HL-60 (cell line): ENCODE data around the gene TGFBI.

ENCODE experiments used
- DNase-seq, 2 experiments: peaks; one replicate each; pipeline ENCODE4 v3.0.0-alpha.2; 2010 to 2020; ENCODE audit warnings: low read depth in 1 of 2, low spot score in 1 of 2
- H3K27ac ChIP-seq: fragments of 250-450 bp; sonication (Bioruptor Pico); replicated peaks from 2 replicates; pipeline ENCODE4 v1.5.1; 2020; ENCODE audit warnings: mild to moderate bottlenecking, moderate library complexity
- H3K27me3 ChIP-seq: fragments of 250-450 bp; sonication (Bioruptor Pico); 2 replicates; pipeline ENCODE4 v1.5.1; 2021; ENCODE audit warnings: mild to moderate bottlenecking, moderate library complexity; ENCODE audit not compliant: insufficient read depth, poor library complexity, severe bottlenecking
- H3K4me3 ChIP-seq: replicated peaks from 2 replicates; pipeline ENCODE4 v1.5.1; 2011; ENCODE audit warnings: mild to moderate bottlenecking, control low read depth, low read length; ENCODE audit not compliant: insufficient read depth
- GABPA ChIP-seq: IDR thresholded peaks from 2 replicates; pipeline ENCODE4 v1.6.1; 2012; ENCODE audit warnings: low read depth
- POLR2AphosphoS5 ChIP-seq: IDR thresholded peaks from 2 replicates; pipeline ENCODE4 v1.6.1; 2012; ENCODE audit warnings: low read depth
- SPI1 ChIP-seq: IDR thresholded peaks from 2 replicates; pipeline ENCODE4 v1.6.1; 2012; ENCODE audit warnings: low read depth, mild to moderate bottlenecking, borderline replicate concordance
- TF ChIP-seq, protein P1 (sequence below): IDR thresholded peaks from 2 replicates; pipeline ENCODE4 v1.6.1; 2012; ENCODE audit warnings: low read depth; ENCODE audit not compliant: insufficient replicate concordance
- TF ChIP-seq, protein P2 (sequence below): IDR thresholded peaks from one replicate; pipeline ENCODE4 v1.5.1; 2011; ENCODE audit warnings: low read length, control low read depth, inconsistent platforms; ENCODE audit not compliant: insufficient read depth

The TGFBI gene

DNA sequence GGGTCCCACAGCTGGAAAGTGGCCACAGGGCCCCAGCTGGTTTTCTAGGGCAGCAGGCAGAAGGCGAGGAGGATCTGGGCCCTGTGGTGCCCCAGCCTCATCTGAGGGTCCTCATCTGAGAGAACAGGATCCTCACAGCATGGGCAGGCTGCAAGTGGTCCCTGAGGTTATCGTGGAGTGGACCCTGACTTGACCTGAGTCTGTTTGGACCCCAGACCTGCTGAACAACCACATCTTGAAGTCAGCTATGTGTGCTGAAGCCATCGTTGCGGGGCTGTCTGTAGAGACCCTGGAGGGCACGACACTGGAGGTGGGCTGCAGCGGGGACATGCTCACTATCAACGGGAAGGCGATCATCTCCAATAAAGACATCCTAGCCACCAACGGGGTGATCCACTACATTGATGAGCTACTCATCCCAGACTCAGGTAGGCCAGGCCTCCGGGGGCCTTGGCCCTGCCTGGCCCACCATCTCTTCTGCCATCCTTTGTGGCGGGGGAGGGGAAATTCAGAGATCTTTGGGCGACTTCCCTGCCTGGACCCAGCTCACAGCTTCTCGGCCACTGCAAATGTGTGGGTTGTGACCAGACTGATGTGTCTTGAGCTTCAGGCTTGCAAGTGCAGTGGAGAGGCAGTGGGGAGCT lies 24.0 kb downstream of the TGFBI start:
- no peak for DNase-seq
- Histone ChIP-seq H3K27ac (no peak overlapping the region), H3K4me3 (no peak overlapping the region), H3K27me3 (no peaks in the 10 kb centered on the region)
- TF ChIP-seq GABPA (no peak), POLR2AphosphoS5 (no peak), SPI1 (no peak)
- TF ChIP-seq, protein P1, sequence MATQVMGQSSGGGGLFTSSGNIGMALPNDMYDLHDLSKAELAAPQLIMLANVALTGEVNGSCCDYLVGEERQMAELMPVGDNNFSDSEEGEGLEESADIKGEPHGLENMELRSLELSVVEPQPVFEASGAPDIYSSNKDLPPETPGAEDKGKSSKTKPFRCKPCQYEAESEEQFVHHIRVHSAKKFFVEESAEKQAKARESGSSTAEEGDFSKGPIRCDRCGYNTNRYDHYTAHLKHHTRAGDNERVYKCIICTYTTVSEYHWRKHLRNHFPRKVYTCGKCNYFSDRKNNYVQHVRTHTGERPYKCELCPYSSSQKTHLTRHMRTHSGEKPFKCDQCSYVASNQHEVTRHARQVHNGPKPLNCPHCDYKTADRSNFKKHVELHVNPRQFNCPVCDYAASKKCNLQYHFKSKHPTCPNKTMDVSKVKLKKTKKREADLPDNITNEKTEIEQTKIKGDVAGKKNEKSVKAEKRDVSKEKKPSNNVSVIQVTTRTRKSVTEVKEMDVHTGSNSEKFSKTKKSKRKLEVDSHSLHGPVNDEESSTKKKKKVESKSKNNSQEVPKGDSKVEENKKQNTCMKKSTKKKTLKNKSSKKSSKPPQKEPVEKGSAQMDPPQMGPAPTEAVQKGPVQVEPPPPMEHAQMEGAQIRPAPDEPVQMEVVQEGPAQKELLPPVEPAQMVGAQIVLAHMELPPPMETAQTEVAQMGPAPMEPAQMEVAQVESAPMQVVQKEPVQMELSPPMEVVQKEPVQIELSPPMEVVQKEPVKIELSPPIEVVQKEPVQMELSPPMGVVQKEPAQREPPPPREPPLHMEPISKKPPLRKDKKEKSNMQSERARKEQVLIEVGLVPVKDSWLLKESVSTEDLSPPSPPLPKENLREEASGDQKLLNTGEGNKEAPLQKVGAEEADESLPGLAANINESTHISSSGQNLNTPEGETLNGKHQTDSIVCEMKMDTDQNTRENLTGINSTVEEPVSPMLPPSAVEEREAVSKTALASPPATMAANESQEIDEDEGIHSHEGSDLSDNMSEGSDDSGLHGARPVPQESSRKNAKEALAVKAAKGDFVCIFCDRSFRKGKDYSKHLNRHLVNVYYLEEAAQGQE: no peak
- TF ChIP-seq, protein P2, sequence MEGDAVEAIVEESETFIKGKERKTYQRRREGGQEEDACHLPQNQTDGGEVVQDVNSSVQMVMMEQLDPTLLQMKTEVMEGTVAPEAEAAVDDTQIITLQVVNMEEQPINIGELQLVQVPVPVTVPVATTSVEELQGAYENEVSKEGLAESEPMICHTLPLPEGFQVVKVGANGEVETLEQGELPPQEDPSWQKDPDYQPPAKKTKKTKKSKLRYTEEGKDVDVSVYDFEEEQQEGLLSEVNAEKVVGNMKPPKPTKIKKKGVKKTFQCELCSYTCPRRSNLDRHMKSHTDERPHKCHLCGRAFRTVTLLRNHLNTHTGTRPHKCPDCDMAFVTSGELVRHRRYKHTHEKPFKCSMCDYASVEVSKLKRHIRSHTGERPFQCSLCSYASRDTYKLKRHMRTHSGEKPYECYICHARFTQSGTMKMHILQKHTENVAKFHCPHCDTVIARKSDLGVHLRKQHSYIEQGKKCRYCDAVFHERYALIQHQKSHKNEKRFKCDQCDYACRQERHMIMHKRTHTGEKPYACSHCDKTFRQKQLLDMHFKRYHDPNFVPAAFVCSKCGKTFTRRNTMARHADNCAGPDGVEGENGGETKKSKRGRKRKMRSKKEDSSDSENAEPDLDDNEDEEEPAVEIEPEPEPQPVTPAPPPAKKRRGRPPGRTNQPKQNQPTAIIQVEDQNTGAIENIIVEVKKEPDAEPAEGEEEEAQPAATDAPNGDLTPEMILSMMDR: no peak

DNA sequence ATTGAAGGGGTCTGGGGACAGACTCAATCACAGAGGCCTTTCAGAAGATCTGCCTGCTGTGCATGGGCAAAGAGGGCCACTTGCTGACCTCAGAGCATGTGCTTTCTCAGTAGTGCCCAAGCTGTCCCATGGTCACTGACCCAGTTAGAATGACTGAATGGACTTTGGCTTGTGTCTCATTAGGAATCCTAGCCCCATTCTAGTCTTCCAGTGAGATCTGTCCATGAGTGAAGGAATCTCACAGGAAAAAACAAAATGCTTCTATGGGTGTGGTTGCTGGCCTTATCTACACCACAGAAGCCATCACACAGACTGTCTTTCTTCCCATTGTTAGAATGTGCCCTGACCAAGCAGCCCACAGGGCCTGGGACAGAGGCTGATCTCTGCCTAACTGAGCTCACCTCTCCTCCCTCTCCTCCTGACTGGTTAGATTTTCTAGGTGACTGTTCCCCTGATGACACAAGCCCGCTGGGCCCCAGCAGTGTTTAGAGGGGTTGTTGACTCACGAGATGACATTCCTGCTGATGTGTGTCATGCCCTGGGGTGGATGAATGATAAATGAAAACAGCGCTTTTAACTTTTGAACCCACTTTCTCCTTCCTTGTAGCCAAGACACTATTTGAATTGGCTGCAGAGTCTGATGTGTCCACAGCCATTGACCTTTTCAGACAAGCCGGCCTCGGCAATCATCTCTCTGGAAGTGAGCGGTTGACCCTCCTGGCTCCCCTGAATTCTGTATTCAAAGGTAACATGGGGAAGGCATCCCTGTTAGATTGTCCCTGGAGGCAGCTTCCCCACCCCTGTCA lies 24.8 kb downstream of the TGFBI start:
- no peak overlapping the region for H3K4me3 ChIP-seq
- no peak for DNase-seq
- TF ChIP-seq, protein P2: no peak
- TF ChIP-seq SPI1 (no peak), GABPA (no peak), POLR2AphosphoS5 (no peak)
- TF ChIP-seq, protein P1: no peak
- no peak overlapping the region for H3K27ac ChIP-seq
- no peaks in the 10 kb centered on the region for H3K27me3 ChIP-seq

DNA sequence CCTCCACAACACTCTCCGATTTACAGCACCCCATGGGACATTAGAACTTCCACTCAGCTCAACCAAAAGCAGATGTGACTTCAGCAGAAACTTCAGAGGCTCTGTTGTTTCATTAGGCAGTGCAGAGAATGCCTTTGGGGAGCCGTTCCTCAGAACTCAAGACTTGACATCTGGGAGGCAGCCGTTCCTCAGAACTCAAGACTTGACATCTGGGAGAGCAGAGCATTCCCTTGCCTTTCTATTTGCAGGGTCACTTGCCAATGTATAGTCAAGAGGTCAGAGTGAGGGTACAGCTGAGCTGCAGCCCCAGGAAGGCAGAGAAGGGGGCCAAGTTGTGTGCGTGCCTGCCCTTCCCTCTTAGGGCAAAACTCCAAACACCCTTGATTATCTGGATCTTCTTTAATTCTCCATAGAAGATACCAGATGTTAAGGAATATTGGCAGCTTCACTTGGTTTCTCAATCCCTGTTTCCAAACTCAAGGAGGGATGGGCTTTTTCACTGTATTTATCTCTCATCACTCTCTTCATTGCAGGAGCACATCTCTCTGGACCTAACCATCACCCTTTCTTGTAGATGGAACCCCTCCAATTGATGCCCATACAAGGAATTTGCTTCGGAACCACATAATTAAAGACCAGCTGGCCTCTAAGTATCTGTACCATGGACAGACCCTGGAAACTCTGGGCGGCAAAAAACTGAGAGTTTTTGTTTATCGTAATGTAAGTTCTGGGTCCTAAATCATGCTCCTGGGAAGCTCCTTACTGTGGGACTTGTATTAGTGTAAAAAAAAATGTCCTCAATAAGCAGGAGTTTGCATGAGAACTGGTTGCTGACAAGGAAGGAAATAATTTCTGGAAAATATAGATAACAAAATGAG lies 25.6 kb downstream of the TGFBI start:
- no peak overlapping the region for H3K4me3 ChIP-seq
- H3K27ac ChIP-seq: no peak overlapping the region
- DNase-seq: no peak
- TF ChIP-seq SPI1 (no peak), POLR2AphosphoS5 (no peak), GABPA (no peak)
- TF ChIP-seq, protein P2: no peak
- TF ChIP-seq, protein P1: no peak
- H3K27me3 ChIP-seq: no peaks in the 10 kb centered on the region
